Effector CD4-positive, alpha-beta T cell (primary cell): Measurements from ENCODE around the gene LYSMD1.

Source experiments
- DNase-seq: peaks from one replicate; pipeline ENCODE4 v3.0.0-alpha.2; 2020

The LYSMD1 gene

DNA sequence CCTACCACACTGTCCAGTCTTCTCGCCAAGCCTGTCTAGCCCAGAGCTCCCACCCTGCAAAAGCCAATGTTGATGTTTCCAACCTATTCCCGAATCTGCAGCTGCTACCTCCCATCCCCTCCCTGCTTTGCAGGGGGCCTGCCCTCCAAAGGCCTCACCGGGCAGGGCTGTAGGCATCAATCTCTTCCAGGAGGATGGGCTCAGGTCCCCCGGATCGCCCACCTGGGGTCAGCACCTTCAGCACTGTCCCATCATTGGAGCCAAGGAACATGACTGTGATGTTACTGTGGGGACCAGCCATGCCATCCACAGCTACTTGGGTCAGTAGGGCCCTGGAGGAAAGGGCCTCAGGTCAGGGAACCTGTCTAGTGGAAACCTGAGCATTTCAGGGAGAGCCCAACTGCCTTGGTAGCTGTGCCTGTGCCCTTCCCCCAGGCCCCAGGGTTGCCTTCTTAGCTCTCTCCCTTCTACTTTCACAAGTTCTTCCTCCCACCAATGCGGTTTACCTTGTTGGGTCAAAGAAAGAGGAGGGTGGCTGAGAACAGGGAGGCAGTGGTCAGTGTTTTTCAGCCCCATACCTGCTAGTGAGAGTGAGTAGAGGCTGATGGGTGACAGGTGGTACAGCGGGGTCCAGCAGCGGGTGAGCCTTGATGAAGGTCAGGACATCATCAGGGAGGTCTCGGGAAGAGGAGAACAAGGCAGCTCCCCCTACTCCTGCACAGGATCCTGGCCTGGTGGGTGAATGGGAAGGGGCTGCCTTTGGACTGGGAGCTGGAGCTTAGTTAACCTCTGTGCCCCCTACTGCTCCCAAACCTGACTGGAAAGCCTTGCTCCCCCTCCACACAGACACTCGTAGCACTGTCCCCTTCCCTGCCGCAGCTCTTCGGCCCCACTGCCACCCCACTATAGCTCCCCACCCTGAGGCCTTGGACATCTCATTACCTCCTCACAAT is 30.0 kb downstream of the LYSMD1 start:
- no peak for DNase-seq

DNA sequence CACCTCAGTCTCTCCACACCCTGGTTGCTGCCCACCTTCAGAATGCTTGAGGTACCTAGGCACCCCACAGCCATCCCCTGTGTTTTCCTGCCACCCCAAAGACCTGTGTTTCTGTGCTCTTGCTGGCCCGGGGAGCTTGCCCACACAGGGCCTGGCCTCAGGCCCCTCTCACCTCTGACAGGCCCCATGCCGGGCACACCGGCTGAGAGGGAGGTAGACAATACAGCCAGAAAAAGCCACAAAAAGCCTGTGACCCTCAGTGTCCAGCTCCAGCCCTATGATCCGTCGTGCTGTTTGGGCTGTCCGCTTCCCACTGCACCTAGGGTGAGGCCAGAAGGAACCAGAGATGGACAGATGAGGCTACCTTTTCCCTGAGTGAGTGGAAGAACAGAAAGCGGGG is 30.7 kb downstream of the LYSMD1 start:
- DNase-seq: no peak

DNA sequence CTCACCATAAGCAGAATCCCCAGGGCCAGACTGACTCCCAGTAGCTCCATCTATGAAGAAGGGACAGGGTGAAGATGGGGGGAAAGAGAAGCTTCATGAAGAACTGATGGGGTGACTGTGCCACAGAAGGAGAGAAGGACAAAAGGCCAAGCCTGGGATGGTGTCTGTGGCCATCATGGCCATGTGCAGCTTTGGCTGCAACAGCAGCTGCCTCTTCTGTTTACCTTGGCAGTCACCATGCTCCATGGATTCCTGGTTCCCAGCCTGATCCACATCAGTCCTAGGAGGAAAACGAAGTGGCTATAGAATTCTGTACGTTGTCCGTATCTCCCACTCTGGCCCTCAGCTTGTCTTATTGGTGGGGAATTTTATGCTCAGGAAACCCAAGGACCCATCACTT is 31.3 kb downstream of the LYSMD1 start:
- DNase-seq: no peak

DNA sequence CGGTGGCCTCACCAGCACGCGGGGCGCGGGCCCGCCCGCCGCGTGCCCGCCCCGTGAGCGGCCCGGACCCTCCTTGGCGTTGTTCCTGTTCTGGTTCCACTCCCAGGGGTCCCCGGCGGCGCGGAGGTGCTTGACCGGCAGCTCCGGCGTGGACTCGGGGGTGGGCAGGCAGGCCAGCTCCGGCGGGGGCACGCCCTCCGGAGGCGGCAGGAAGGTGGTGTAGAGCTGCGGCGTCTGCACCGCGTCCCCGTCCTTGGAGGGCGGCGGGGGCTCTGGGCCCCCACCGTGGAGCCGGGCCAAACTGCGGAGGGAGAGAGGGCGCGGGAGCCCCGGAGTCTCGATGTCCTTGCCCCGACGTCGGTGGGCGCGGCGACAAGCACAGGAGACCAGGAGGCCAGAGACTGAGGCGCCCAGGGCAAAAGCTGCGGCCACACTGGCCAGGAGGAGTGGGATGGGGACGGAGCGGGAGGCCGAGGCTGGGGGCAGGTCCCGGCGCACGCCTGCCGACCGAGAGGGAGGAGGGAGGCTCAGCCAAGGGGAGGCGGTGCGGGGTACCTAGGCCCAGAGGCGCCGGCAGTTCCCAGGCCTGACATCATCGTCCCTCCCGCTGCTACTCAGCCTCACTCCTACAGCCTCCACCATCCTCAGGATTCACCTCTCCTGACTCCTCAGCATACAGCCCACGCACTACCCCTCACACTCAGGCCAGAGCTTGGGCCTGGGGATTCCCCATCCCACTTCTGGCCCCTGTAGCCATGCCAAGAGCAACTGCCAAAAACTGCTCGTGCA is 32.5 kb downstream of the LYSMD1 start:
- no peak for DNase-seq

DNA sequence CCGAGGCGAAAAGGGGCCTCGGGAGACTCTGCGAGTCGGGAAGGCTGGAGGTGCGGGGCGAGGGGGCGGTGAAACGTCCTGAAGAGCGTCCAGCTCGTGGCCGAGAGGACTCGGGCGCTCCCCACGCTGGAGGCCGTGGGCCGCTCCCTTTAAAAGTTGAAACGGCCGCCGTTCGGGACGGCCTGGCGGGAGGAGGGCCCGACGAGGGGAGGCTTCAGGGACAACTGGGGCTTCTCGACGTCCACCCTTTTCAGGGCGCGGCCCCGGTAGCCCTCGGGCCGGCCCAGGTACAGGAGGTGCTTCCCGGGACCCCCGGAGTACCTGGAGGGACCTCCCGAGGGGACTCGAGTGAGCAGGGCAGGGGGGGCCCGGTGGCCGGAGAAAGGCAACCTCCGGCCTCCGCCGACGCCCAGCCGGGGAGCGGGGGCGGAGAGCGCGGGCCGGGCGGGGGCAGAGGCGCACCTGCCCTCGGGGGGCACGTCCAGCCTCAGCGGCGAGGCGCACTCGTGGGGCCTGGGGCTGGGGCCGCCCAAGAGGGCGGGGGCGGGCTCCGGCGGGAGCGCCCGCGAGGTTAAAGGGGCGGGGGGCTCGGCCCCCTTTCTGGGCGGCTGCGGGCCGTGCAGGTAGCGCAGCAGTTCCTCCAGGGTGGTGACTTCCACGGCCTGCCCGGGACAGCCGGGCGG is 33.2 kb downstream of the LYSMD1 start:
- no peak for DNase-seq

DNA sequence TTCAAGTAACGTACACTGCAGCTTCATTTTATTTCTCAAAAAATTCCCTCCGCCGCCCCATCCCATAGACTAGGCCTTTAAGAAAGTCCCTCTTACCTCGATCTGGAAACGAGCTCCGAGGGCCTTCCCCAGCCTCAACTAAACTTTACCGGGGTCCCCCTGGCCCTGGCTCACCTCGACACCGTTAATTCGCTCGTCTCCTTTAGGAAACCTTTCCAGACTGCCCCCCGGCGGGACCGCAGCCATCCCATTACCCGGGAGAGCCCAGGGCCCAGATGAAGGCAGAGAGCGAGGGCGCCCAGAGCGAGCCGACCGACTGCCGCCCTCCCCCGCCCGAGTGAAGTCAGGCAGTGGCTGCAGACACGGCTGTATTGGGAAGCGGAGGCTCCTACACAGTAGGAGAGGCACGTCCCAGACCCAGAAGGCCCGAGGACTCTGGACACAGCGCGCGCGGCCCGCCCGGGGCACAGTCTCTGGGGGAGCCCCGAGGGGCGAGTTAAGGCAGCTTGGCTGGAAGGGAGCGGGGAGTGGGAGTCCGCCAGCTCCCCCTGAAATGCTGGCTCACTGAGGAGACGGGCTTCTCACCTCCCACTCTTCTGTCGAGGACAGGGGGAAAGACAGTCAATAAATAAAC is 33.9 kb downstream of the LYSMD1 start:
- DNase-seq: no peak

DNA sequence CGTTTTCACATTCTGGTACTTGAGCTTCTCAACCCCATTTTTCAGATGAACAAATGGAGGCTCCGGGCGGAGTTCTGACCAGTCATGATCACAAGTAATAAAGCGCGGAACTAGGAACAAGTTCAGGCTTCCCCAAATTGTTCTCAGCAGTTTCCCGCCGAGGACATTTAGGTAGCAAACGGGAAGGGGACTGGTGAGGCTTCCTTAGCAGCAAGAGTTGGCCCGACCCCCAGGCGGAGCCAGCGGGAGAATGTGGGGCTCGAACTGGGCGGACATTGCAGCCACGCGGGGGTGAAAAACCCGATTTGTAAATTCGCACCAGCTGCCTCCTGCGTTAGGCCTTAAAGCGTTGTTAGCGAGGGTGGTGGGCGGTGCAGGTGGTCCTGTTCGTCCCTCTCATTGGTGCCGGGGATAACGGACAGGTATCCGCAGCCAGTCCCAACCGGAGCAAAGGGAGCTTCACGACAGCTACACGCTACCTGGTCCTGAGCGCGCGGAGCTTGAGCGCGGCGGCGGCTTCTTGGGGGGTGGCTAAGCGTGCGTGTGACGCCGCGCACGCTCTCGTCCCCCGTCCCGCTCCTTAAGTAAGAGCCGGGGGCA is 34.6 kb downstream of the LYSMD1 start:
- peak; percentile 55 for DNase-seq

DNA sequence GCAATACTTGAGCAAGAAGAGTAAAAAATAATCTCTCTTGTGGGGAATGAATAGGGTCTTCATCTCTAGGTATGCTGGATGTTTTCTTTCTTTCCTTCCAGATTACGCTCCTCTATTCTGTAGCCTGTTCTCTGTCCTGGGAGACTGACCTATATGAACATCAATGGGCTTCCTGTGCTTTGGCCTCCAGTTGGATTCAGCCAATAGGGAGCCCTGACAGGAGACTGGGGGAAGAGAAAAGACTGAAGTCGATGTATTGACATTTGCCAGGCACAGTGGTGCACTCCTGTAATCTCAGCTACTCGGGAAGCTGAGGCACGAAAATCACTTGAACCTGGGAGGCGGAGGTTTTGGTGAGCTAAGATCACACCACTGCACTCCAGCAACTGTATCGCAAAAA is 36.9 kb downstream of the LYSMD1 start:
- no peak for DNase-seq

DNA sequence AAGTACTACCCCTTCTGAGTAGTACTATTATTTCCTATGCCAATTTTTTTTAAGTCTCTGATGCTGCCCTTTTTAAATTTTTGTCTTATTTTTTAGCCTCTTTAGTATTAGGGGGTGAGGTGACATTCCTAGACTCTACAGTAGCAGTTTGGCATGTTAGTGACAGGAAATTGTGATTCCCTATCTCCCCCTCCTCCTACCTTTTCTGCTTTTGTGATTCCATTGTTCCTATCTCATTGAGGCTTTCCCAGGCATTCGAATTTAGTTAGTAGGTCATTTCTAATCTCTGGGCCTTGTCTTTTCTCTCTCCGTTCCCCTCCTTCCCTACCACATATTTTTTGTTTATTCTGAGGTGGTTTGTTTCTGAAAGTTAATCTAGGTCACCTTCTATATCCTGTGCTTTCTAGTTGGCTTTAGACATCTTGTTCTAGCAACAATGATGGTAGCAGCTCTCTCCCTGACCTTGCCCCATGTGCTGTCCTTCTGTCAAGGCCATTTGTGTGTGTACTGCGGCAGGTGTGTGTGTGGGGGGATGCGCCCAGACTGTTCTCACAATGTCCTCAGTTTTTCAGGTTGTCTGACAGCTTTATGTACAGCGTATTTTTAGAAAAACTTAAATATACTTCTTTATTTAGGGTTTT is 40.8 kb downstream of the LYSMD1 start:
- no peak for DNase-seq

DNA sequence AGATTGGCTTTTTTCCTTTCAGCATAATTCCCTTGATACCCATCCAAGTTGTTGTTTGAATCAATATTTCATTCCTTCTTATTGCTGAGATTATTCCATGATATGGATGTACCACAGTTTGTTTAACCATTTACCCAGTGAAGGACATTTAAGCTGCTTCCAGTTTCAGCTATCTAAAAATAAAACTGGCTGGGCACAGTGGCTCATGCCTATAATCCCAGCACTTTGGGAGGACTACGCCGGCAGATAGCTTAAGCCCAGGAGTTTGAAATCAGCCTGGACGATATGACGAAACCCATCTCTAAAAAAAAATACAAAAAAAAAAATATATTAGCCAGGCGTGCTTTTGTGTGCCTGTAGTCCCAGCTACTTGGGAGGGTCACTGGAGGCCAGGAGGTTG is 51.8 kb downstream of the LYSMD1 start:
- no peak for DNase-seq
